ENCODE measurements around the gene GRAP2. TPM values are rescaled to one million over a fixed set of nuclear protein-coding genes. Genes with fewer than 3 reads are reported as not detected.

Gene GRAP2
- total and polyA plus RNA-seq, 3 donors from 2014 or later, result 5.0 to 6.1 (median 5.3) TPM

DNA sequence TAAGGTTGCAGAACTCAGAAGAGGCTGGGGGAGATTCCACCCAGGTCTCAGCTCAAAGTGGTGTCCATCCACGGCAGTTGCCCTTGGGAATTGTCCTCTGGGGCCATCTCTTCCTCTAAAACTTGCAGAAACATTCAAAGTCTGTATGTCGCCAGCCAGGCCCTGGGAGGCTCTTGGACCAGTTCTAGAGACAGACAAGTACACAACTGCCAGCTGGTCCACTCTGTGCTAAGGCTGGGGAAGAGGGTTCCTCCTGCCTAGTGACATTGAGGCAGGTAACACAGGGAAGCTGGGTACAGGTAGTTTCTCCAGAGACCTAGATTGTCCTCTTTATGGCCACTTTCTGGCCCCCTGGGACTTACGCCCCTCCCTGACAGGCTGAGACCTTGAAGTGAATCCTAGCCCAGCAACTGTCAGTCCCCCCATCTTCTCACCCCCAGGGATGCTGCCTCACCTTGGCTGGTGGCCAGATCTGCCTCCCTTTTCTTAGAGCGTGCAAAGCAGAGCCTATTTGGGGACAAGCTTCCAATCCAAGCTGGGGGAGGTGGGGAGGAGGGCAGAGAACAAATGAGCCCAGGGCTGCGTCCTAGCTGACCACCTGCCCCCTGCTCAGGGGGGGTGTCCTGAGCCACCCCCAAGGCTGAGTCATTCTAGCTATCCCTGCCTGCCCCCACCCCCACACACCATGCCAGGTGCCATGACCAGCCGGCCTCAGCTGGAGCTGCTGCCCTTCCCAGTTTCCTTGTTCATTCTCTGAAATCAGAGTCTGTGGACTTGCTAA is 102.2 kb downstream of the GRAP2 start:
- Histone ChIP-seq H3K27ac (no peak overlapping the region), H3K27me3 (no peaks in the 10 kb centered on the region), H3K4me1 (peaks cover 18% of the 10 kb centered on the region), H3K9me3 (no peaks in the 10 kb centered on the region), H3K4me3 (no peak overlapping the region), H3K36me3 (ENCODE audit: low read depth, missing control alignments) (no peaks in the 10 kb centered on the region)
- WGBS, 2 donors, result 74 to 89% methylated on average over 5 to 6 of the region's 6 CpGs
- intact Hi-C loops (cut with DNase I; ENCODE audit: low total_unique reads), result no loop called here
- no peak for DNase-seq
- no peak for TF ChIP-seq POLR2A (IDR thresholded peaks at IDR 0.05)
- TF ChIP-seq, protein P1, sequence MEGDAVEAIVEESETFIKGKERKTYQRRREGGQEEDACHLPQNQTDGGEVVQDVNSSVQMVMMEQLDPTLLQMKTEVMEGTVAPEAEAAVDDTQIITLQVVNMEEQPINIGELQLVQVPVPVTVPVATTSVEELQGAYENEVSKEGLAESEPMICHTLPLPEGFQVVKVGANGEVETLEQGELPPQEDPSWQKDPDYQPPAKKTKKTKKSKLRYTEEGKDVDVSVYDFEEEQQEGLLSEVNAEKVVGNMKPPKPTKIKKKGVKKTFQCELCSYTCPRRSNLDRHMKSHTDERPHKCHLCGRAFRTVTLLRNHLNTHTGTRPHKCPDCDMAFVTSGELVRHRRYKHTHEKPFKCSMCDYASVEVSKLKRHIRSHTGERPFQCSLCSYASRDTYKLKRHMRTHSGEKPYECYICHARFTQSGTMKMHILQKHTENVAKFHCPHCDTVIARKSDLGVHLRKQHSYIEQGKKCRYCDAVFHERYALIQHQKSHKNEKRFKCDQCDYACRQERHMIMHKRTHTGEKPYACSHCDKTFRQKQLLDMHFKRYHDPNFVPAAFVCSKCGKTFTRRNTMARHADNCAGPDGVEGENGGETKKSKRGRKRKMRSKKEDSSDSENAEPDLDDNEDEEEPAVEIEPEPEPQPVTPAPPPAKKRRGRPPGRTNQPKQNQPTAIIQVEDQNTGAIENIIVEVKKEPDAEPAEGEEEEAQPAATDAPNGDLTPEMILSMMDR (IDR thresholded peaks at IDR 0.05), result no peak

DNA sequence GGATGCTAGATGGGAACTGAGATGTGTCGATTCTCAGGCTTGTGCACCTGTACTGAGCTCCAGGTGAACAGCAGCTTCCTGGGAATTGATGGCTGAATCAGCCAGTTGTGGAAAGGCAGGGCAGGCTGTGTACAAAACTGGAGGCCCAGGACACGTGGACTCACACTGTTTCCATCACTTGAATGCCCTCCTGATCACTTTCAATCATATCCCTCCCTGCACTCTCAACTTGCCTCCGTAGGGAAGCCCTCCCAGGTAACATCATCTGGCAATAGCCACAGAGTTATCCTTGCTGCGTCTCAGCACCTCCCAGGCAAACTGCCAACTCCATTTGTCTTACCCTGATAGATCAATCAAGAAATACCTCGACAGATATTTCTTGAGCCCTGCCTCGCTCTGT is 104.0 kb downstream of the GRAP2 start:
- DNase-seq, result no peak
- no peak overlapping the region for H3K4me3 ChIP-seq
- intact Hi-C loops (cut with DNase I; ENCODE audit: low total_unique reads), result no loop called here
- H3K27ac ChIP-seq, result no peak overlapping the region
- no peaks in the 10 kb centered on the region for H3K27me3 ChIP-seq
- H3K4me1 ChIP-seq, result peaks cover 10% of the 10 kb centered on the region
- no peaks in the 10 kb centered on the region for H3K9me3 ChIP-seq
- 77 to 91% methylated on average over 6 of the region's 6 CpGs for WGBS, 2 donors
- TF ChIP-seq, protein P1 (IDR thresholded peaks at IDR 0.05), result no peak
- TF ChIP-seq POLR2A (IDR thresholded peaks at IDR 0.05), result no peak
- H3K36me3 ChIP-seq (ENCODE audit: low read depth, missing control alignments), result no peaks in the 10 kb centered on the region

GRCh38 chr22:40006641-40007040 is 105.8 kb downstream of the GRAP2 start:
- Histone ChIP-seq H3K4me1 (peaks cover 10% of the 10 kb centered on the region), H3K9me3 (no peaks in the 10 kb centered on the region), H3K4me3 (no peak overlapping the region), H3K36me3 (ENCODE audit: low read depth, missing control alignments) (no peaks in the 10 kb centered on the region), H3K27me3 (no peaks in the 10 kb centered on the region), H3K27ac (no peak overlapping the region)
- intact Hi-C loops (cut with DNase I; ENCODE audit: low total_unique reads), result no loop called here
- no peak for DNase-seq
- no peak for TF ChIP-seq POLR2A (IDR thresholded peaks at IDR 0.05)
- TF ChIP-seq, protein P1 (IDR thresholded peaks at IDR 0.05), result no peak
- WGBS, 2 donors, result 95 to 98% methylated on average over 7 to 8 of the region's 8 CpGs

DNA sequence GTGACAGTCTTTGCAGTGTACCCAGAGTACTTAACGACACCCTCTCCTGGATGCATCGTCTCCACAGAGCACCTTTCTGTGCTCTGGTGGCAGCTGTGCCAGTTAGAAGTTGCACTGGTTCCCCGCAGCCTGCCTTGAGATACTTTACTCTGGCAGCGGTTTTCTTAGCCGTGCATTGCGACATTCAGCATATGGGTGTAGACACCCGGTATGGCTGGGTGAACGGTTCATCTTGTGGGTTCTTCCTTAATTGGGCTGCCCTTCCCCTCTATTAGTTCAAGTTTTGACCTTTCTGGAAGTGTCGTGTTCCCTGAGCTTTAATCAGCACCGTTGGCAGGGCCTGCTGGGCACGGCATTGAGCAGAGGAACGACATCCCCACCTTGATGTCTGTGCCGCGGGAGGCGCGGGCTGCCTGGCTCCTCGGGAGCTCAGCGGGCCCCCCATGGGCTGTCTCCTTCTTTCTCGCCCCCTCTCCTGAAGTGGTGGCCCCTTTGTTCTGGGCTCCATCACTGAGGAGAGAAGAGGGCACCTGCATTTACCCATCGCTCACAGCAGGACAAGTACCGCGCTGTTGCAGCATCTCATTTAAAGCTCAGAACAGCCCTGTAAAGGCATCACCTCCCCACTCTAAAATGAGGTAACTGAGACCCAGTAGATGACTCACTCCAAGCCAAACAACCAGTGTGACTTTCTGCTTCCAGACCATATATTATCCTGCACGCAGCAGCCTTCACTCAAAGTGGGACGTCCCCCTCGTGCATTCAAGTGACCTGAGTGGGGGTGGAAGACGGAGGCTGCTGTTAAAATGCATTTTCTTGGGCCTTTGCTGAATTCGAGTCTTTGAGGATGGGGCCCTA is 107.2 kb downstream of the GRAP2 start:
- TF ChIP-seq, protein P1 (IDR thresholded peaks at IDR 0.05), result no peak
- TF ChIP-seq POLR2A (IDR thresholded peaks at IDR 0.05), result no peak
- Histone ChIP-seq H3K27ac (no peak overlapping the region), H3K9me3 (no peaks in the 10 kb centered on the region), H3K36me3 (ENCODE audit: low read depth, missing control alignments) (no peaks in the 10 kb centered on the region), H3K4me1 (peaks cover 8% of the 10 kb centered on the region), H3K27me3 (no peaks in the 10 kb centered on the region), H3K4me3 (no peak overlapping the region)
- no peak for DNase-seq
- 86 to 90% methylated on average over 27 of the region's 27 CpGs for WGBS, 2 donors
- intact Hi-C loops (cut with DNase I; ENCODE audit: low total_unique reads), result no loop called here
